IPS-NIHi7 (cell line): ENCODE results near the gene UBL4A.
"Not testable (repeated sequence)": the region's sequence is repeated elsewhere in the genome, so short reads cannot be mapped to it uniquely, and the experiment has no call there.

ENCODE experiments used
- DNase-seq: peaks from one replicate; pipeline ENCODE4 v3.0.0; 2012; ENCODE audit warnings: mixed read lengths; ENCODE audit errors: extremely low spot score

The UBL4A gene

DNA sequence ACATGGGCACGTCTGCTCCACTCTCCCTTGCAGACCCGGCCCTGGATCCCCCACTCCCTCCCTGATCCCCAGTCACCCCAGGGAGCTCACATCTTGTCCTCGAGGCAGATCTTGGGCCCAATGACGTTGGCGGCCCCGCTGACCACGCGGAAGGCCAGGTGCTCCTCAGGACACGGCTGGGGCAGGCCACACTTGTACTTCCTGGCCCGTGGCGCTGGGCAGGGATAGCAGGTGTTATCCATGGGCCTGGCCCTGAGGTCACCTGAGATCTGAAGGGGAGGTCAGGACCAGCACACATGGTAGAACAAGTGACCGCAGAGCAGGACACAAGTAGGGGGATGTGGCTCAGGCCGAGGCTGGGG lies 21.9 kb upstream of the UBL4A start:
- DNase-seq: no peak

DNA sequence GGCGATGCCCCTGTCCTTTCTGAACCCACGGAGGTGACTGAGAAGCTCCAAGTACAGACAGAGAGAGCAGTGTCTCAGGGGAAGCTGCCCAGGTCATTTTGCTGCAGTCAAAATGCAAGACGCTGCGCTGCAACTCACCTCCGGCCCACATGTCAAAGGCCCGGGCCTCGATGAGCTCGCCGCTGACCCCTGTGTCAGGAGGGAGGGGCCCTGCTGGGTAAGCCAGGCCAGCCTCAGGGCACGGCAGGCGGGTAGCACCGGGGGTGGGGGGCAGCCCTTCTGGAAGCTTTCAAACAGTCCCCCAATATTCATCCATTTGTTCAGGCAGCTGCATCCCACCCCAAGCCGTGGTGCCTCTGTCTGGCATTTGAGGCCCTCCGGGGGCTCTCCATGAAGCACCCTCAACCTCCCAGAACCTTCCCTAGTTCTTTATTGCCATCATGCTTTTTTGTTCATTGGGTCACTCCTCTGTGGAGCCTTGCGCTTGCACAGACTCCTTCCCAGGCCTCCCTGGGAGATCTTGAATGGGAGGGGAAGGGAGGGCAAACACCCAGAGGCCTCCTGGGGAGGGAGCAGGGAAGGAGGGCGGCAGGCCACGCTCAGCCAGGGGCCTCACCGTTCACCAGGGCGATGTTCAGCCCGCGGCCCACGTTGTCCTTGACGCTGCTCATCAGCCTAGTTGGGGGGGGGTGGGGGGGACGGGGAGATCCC lies 21.4 kb upstream of the UBL4A start:
- no peak for DNase-seq

- no peak for DNase-seq
Observed at GRCh38 chrX:154506483-154507332, 20.3 kb upstream of the UBL4A start.

GRCh38 chrX:154505734-154506133 lies 19.3 kb upstream of the UBL4A start:
- DNase-seq: no peak

GRCh38 chrX:154502989-154503388 lies 16.6 kb upstream of the UBL4A start:
- DNase-seq: no peak

GRCh38 chrX:154502098-154502497 lies 15.7 kb upstream of the UBL4A start:
- no peak for DNase-seq

DNA sequence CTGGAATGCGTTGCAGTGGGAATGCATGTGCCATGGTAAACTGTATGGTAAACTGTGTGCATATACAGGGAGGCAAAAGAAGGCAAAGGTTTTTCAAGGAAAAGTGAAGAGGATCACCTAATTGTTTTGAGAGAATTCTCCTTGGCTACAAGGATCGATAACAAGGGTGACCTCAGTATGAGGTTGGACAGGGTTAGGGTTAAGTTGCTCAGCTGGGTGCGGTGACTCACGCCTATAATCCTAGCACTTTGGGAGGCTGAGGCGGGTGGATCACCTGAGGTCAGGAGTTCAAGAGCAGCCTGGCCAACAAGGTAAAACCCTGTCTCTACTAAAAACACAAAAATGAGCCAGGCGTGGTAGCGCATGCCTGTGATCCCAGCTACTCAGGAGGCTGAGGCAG lies 15.0 kb upstream of the UBL4A start:
- not testable (repeated sequence) for DNase-seq

GRCh38 chrX:154496591-154497137 lies 10.2 kb upstream of the UBL4A start:
- not testable (repeated sequence) for DNase-seq

DNA sequence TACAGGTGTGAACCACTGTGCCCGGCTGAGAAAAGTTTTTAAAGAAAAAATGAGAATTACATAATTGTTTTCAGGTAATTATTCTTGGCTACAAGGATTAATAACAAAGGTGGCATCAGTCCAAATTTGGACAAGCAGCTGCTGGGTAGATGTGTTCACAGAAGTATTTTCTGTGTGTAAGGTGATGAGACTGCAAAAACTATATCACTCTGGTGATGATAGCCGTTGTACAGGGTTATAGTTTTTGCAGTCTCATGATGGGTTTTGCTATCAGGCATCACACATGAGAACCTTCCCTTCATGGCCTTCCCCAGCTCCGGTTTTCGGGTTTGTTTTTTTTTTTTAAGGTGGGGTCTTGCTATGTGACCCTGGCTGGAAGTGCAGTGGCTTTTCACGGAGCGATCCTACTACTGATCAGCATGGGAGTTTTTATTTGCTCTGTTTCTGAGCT lies 9.1 kb upstream of the UBL4A start:
- no peak for DNase-seq

- no peak for DNase-seq
Observed at GRCh38 chrX:154494715-154495114, 8.3 kb upstream of the UBL4A start.

GRCh38 chrX:154490414-154491083 lies 4.1 kb upstream of the UBL4A start, which contains the start of gene SLC10A3:
TSS of gene SLC10A3 (minus strand) at chrX:154490629. CDS start at chrX:154488940, 1,689 bp downstream.
- DNase-seq: peak; percentile 90

DNA sequence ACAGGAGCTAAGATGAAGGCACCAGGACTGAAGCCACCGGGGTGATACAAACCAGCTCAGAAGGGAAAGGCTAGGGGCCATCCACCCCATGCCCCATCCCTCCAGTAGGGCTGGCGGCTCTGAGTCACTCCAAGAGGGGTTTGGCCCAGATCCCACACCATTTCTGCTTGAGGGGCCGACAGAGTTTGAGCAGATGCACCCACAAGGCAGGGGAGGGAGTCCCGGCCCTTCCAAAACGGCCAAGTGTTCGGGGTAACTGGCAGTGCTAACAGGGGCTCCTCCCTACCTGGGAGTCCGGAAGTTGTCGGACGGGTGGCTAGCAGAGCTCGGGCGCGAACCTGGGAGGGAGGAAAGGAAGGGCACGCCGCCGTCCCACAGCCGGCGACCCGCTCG lies 3.6 kb upstream of the UBL4A start:
- no peak for DNase-seq

DNA sequence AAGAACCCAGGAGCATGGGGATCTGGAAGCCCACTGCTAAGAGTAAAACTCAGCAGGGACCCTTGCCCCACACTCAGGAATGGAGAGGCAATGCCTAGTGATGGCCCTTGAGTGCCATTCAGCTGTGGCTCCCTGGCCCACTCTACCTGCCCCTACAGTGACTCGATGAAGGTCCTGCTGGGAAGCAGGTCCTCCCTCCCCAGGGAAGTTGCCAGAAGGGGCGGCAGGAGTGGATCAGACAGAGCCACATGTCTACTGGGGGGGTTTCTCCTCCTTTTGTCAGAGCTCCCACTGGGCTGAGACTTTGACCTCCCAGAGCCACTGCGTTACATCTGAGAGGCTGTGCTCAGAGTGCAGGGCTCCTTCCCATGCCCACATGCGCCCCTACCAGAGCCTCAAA lies 2.8 kb upstream of the UBL4A start:
- DNase-seq: no peak

GRCh38 chrX:154488336-154489075 lies 2.1 kb upstream of the UBL4A start:
- no peak for DNase-seq

- DNase-seq: no peak
Observed at GRCh38 chrX:154487518-154488290, 1.3 kb upstream of the UBL4A start.

DNA sequence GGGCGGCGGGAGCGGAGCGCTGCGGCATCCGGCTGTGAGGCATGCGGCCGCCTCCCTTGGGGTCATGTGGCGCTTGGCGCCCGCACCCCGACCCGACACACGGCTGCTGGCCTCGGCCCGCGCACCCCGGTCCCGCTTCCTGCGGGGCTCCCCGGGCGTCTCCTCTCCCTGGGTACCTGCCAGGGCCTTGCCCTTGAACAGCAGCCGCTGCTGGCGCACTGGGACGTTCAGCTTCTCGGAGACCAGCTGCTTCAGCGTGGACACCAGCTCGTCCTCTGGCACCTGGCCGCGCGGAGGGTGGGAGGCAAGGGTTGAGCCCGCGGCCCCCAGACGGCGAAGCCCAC lies 391 bp downstream of the UBL4A start:
- no peak for DNase-seq

GRCh38 chrX:154485150-154486051 lies 1.0 kb downstream of the UBL4A start:
- DNase-seq: no peak

- DNase-seq: no peak
Observed at GRCh38 chrX:154484255-154485149, 1.9 kb downstream of the UBL4A start.

GRCh38 chrX:154483325-154483724 lies 3.1 kb downstream of the UBL4A start:
- DNase-seq: no peak
